Measurements from ENCODE around the gene PSMC4. TPM values are rescaled to one million over a fixed set of nuclear protein-coding genes. Genes with fewer than 3 reads are reported as not detected.

The PSMC4 gene
- total RNA-seq, 1 experiment from 2014 or later: 258 TPM

DNA sequence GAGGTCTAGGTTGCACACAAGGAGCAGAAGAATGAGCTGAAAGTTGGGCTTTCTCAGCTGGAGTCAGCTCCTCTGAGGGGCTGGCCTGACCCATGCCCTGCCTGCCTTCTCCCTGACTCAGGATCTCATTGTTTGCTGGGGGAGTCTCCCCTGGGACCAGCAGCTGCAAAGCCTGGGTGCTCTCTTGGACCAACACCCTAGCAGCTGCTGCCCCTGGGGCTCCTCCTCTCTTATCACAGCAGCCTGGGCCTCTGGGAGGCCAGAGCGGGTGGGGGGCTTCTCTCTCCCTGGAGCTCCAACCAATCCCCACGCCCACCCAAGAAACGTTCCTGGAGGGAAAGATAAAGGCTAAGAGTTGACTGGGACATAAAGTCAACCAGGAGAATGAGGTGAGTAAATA is 34.9 kb upstream of the PSMC4 start:
- no peak overlapping the region for H3K9ac ChIP-seq (ENCODE audit: low read length)
- POLR2A ChIA-PET (ENCODE audit: unreplicated experiment): no interaction called here
- no peaks in the 10 kb centered on the region for H3K9me3 ChIP-seq (ENCODE audit: low read length)
- H3K4me3 ChIP-seq (ENCODE audit: low read length): no peak overlapping the region
- no peaks in the 10 kb centered on the region for H3F3A ChIP-seq (ENCODE audit: low read length, unreplicated experiment)
- no peaks in the 10 kb centered on the region for H3K79me2 ChIP-seq (ENCODE audit: low read length)
- no peaks in the 10 kb centered on the region for H3K9me2 ChIP-seq (replicated peaks; ENCODE audit: low read length)
- H2AFZ ChIP-seq (ENCODE audit: low read length): no peak overlapping the region
- ATAC-seq (no peak), DNase-seq (no peak)
- BruUV-seq (replicated peaks): no TSS peak
- no peaks in the 10 kb centered on the region for H3K4me1 ChIP-seq (ENCODE audit: insufficient read depth, low read length)
- intact Hi-C loops (cut with micrococcal nuclease): no loop called here
- H3K4me2 ChIP-seq (ENCODE audit: low read length): no peak overlapping the region
- H4K20me1 ChIP-seq (ENCODE audit: low read length): no peaks in the 10 kb centered on the region
- H3K36me3 ChIP-seq (ENCODE audit: low read depth, low read length): no peaks in the 10 kb centered on the region
- no peak overlapping the region for H3K27ac ChIP-seq (ENCODE audit: low read length)
- H3K27me3 ChIP-seq (ENCODE audit: low read length): no peaks in the 10 kb centered on the region
- CTCF ChIA-PET: no interaction called here
- TF ChIP-seq EZH2 (IDR thresholded peaks at IDR 0.05; ENCODE audit: low read length, unreplicated experiment) (no peak), EZH2phosphoT487 (IDR thresholded peaks at IDR 0.05; ENCODE audit: borderline replicate concordance, low read length) (no peak)
- TF ChIP-seq, protein P1, sequence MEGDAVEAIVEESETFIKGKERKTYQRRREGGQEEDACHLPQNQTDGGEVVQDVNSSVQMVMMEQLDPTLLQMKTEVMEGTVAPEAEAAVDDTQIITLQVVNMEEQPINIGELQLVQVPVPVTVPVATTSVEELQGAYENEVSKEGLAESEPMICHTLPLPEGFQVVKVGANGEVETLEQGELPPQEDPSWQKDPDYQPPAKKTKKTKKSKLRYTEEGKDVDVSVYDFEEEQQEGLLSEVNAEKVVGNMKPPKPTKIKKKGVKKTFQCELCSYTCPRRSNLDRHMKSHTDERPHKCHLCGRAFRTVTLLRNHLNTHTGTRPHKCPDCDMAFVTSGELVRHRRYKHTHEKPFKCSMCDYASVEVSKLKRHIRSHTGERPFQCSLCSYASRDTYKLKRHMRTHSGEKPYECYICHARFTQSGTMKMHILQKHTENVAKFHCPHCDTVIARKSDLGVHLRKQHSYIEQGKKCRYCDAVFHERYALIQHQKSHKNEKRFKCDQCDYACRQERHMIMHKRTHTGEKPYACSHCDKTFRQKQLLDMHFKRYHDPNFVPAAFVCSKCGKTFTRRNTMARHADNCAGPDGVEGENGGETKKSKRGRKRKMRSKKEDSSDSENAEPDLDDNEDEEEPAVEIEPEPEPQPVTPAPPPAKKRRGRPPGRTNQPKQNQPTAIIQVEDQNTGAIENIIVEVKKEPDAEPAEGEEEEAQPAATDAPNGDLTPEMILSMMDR (conservative IDR thresholded peaks at IDR 0.05; ENCODE audit: low read depth, low read length): no peak

DNA sequence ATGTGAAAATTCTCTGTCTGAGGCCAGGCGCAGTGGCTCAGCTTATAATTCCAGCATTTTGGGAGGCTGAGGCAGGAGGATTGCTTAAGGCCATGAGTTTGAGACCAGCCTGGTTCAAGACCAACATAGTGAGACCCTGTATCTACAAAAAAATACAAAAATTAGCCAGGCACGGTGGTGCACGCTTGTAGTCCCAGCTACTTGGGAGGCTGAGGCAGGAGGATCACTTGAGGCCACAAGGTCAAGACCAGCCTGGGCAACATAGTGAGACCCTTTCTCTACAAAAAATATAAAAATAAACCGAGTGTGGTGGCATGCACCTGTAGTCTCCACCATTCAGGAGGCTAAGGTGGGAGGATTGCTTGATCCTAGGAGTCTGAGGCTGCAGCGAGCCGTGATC is 34.3 kb upstream of the PSMC4 start:
- Histone ChIP-seq H3K27me3 (ENCODE audit: low read length) (no peaks in the 10 kb centered on the region), H4K20me1 (ENCODE audit: low read length) (no peaks in the 10 kb centered on the region), H3K4me2 (ENCODE audit: low read length) (no peak overlapping the region), H3K9ac (ENCODE audit: low read length) (no peak overlapping the region), H2AFZ (ENCODE audit: low read length) (no peak overlapping the region), H3K27ac (ENCODE audit: low read length) (no peak overlapping the region), H3K79me2 (ENCODE audit: low read length) (no peaks in the 10 kb centered on the region), H3F3A (ENCODE audit: low read length, unreplicated experiment) (no peaks in the 10 kb centered on the region), H3K9me2 (replicated peaks; ENCODE audit: low read length) (no peaks in the 10 kb centered on the region), H3K36me3 (ENCODE audit: low read depth, low read length) (no peaks in the 10 kb centered on the region), H3K9me3 (ENCODE audit: low read length) (no peaks in the 10 kb centered on the region), H3K4me1 (ENCODE audit: insufficient read depth, low read length) (no peaks in the 10 kb centered on the region), H3K4me3 (ENCODE audit: low read length) (no peak overlapping the region)
- DNase-seq (no peak), ATAC-seq (no peak)
- intact Hi-C loops (cut with micrococcal nuclease): no loop called here
- ChIA-PET CTCF (no interaction called here), POLR2A (ENCODE audit: unreplicated experiment) (no interaction called here)
- TF ChIP-seq EZH2 (IDR thresholded peaks at IDR 0.05; ENCODE audit: low read length, unreplicated experiment): no peak
- no peak for TF ChIP-seq EZH2phosphoT487 (IDR thresholded peaks at IDR 0.05; ENCODE audit: borderline replicate concordance, low read length)
- TF ChIP-seq, protein P1 (conservative IDR thresholded peaks at IDR 0.05; ENCODE audit: low read depth, low read length): no peak
- BruUV-seq (replicated peaks): no TSS peak

DNA sequence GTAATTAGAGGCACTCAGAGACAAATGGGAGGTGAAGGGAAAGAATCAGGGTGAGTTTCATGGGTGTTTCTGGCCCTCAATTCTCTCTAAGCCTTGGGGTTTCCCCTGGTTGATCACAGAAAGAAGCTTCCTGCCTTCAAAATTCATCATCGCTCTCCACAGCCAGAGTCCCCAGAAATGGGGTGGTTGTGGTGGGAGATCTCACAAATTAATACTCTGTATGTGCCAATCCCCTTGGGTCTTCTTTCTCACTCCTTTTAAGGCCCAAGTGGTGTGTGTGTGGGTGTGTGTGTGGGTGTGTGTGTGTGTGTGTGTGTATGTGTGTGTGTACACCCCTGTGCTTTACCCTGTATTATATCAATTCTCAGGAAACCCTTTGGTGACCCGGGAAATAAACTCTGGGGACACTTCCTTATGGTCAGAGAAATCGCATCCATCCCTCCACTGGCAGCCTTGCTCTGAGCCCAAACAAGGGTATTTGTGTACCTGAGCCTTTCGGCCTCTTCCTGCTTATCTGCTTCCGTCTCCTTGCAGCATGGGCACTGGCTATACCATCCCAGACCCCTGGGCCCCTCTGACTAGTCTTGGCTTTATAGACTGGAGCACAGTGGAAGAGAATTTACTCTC is 33.8 kb upstream of the PSMC4 start:
- Histone ChIP-seq H3K9ac (ENCODE audit: low read length) (no peak overlapping the region), H3K9me2 (replicated peaks; ENCODE audit: low read length) (no peaks in the 10 kb centered on the region), H3K36me3 (ENCODE audit: low read depth, low read length) (no peaks in the 10 kb centered on the region), H3K4me2 (ENCODE audit: low read length) (no peak overlapping the region), H2AFZ (ENCODE audit: low read length) (no peak overlapping the region), H3K27ac (ENCODE audit: low read length) (no peak overlapping the region), H3K4me3 (ENCODE audit: low read length) (no peak overlapping the region), H4K20me1 (ENCODE audit: low read length) (no peaks in the 10 kb centered on the region), H3K79me2 (ENCODE audit: low read length) (no peaks in the 10 kb centered on the region), H3F3A (ENCODE audit: low read length, unreplicated experiment) (no peaks in the 10 kb centered on the region), H3K4me1 (ENCODE audit: insufficient read depth, low read length) (no peaks in the 10 kb centered on the region; the same call in 1 of the 2 replicates), H3K27me3 (ENCODE audit: low read length) (no peaks in the 10 kb centered on the region), H3K9me3 (ENCODE audit: low read length) (no peaks in the 10 kb centered on the region)
- no TSS peak for BruUV-seq (replicated peaks)
- DNase-seq (no peak), ATAC-seq (no peak)
- ChIA-PET POLR2A (ENCODE audit: unreplicated experiment) (no interaction called here), CTCF (no interaction called here)
- TF ChIP-seq, protein P1 (conservative IDR thresholded peaks at IDR 0.05; ENCODE audit: low read depth, low read length): no peak
- no peak for TF ChIP-seq EZH2phosphoT487 (IDR thresholded peaks at IDR 0.05; ENCODE audit: borderline replicate concordance, low read length)
- TF ChIP-seq EZH2 (IDR thresholded peaks at IDR 0.05; ENCODE audit: low read length, unreplicated experiment): no peak
- intact Hi-C loops (cut with micrococcal nuclease): no loop called here

All from PC-3 (cell line).